GM21367 (cell line): ENCODE measurements around the gene NOS1.

ENCODE experiments used
- ATAC-seq: cut with Tn5 transposase; IDR thresholded peaks from one replicate; pipeline ENCODE4 v1.9.1; 2021; ENCODE audit not compliant: unreplicated experiment

Gene NOS1

DNA sequence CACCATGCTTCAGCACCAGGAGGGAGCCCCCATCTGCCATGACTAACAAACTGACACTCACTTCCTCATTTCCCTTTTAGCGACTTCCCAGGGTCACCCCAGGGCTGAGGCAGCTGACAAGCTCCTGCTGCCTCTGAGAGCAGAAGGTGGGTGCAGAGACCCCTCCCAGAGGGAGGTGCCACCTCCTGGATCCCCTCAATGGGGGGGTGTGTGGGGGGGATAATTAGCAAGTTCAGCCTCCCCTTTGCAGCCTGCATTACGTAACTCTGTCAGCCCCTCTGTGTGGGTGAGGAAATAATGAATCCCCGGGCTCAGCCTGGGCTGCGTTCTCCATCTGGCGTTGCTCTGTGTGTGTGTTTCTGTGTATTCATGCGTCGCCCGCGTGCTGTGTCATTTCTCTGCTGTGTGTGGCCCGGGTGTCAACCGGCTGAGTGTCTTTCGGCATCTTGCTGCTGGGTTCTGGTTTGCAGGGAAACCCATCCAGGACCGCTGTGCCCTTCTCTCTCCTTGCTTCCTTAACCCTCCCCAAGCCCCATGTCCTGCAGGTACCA lies 28.0 kb downstream of the NOS1 start:
- ATAC-seq, result no peak

DNA sequence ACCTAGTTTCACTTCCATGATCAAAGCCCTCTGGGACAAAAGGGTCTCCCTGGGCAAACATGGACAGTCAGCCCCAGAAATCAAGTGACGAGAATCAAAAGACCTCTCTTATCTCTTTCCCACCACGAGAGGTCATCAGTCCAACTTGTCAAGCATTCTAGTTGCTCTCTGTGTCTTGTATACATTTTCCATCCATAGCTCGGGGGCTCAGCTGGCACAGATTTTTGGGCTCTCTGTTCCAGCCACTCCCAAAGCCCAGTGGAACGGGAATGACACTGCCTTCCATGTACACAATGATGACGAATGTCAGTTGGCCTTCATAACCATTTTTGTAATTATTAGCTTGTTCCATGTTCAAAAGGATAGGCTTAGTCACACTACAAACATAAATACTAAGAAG lies 29.7 kb downstream of the NOS1 start:
- no peak for ATAC-seq

DNA sequence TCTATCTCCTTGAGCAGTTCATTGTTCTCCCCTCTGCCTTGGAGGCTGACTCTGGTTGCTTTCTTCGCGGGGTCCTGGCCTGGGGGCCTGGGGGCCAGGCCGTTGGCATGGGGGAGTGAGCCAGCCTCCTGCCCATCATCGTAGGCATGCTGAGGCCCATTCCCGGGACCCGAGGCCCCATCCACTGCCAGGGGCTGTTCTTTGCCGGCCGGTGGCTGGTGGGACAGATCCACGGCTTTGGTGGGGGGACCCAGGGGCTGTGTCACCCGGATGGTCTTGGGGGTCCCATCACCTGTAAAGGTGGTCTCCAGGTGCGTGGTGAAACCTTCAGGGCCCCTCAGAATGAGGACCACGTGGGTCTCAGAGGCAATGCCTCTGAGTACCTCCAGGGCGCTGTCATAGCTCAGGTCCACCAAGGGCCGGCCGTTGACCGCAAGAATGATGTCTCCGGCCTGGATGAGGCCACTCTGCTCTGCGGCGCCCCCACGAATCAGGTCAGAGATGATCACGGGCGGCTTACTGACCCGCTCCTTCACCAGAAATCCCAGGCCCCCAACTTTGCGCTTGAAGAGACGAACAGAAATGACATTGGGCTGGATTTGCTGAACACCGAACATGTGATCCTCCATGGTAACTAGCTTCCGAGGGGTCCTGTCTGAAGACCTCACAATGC lies 30.8 kb downstream of the NOS1 start:
- ATAC-seq, result no peak

DNA sequence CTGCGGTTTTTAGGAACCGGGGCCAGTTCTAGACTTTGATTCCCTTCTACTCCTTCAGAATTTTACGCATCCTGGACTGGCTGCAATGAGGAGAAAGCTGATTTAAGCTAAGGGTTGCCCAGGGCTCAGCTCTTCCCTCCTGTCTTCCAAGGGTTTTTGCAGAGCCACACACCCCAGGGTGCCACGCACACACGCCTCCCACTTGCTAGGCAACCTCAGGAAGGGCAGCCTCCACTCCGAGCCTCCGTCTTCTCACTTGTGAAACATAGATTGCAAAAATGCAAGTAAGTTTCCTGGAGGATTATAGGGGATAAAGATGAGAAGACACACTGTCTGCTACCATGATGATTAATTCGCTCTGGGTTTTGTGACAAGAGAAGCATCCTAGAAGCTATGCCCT lies 31.7 kb downstream of the NOS1 start:
- ATAC-seq, result no peak

DNA sequence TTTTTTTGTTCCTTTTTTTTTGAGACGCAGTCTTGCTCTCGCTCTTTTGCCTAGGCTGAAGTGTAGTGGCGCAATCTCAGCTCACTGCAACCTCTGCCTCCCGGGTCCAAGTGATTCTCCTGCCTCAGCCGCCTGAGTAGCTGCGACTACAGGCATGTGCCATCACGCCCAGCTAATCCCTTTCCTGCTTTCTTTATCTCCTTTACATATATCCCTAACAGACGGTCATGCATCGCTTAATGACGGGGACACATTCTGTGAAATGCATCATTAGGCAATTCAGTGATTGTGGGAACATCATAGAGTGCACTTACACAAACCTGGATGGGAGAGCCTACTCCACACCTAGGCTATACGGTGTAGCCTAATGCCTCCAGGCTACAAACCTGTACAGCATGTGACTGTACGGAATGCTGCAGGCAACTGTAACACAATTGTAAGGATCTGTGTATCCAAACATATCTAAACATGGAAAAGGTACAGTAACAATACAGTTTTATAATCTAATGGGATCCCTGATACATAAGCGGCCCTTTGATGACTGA lies 32.8 kb downstream of the NOS1 start:
- ATAC-seq, result no peak

DNA sequence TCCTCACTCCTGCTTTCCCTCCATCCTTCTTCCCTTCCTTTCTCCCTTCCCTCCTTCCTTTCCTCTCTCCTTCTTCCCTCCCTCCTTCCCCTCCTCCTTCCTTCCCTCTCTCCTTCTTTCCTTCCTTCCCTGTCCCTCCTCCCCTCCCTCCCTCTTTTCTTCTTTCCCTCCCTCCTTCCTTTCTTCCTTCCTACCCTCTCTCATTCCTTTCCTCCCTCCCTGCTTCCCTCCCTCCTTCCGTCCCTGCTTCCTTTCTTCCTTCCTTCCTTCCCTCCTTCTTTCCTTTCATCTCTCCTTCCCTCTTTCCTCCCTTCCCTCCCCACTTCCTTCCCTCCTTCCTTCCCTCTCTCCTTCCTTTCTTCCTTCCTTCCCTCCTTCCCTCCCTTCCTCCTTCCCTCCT lies 39.0 kb downstream of the NOS1 start:
- no peak for ATAC-seq

DNA sequence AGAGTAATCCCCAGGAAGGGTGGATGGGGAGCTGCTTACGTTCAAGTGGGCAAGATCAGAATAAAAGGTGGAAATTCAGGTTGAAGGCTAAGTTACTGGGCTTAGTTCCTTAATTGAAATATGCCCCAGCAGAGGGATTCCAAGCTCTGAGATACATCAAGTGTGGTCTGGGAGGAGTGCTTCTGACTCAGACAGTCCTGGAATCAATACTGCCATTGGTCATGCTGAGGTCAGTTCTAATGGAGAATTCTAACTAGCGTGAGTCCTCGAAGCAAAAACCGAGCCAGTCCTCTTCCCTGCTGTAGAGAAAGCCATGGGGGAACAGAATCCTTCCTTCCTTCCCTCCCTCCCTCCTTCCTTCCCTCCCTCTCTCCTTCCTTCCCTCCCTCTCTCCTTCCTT lies 39.9 kb downstream of the NOS1 start:
- no peak for ATAC-seq

DNA sequence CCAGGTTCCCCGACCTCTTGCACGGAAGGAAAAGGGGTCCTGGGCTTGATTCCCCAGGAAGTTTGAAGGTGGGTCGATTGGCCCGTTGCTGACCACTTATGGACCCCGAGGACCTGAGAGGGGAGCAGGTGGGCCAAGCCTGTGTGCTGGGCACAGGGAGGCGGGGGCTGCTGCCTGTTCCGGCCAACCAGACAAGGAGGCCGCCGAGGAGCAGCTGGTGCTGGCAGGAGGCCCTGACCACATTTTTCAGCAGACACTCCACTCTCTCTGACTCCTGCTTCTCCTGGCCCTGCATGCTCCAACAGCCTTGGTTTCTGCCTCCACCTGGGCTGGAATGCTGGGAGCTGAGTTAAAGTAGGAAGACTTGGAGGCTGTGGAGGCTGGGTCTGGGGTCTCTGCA lies 42.8 kb downstream of the NOS1 start:
- ATAC-seq, result no peak

DNA sequence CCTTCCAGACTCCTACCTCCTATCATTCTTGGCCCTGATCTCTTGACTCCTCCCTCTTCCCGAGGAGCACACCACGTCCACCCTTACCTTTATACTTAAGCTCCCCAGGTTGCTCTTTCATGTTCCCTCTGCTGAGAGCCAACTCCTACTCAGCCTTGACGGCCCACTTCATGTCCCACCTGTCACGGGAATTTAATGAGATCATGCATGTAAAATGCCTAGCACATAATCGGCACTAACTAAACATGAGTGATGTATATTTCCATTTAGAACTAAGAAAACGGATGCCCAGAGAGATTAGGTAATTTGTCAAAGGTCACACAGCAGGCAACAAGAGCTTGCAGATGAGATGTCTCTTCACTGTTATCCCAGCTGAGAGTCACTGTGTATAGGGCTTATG lies 45.1 kb downstream of the NOS1 start:
- no peak for ATAC-seq

DNA sequence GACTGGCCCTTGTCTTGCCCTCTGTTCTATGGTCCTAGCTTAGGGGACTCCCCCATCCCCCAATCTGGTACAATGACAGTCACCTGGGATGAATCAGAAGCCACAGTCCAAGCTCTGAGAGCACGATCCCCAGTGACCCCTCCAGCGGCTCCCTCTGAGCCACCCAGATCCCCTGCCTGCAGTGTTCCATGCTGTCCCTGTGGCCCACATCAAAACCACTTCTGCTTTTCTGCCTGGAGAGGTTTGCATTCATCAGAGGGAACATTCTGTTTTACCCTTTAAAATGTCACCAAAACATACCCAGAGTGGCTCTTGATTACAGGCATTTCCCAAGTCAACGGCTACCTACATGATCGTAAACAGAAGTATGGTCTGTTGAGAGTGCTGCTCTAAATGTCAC lies 47.5 kb downstream of the NOS1 start:
- no peak for ATAC-seq

DNA sequence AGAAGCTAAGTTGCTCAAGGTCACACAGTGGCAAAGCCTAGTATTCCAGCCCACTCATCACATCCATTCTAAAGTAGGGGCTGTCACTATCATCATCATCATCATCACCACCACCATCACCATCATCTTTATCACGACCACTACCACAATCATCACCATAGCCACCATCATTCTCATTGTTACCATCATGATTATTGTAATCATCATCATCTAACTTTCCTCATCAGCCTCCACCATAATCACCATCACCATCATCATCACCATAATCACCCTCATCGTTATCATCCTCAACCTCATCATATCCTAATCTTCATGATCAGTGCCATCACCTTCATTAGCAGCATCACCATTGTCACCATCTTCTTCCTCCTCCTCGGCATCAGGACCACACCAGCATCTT lies 48.7 kb downstream of the NOS1 start:
- ATAC-seq, result no peak

DNA sequence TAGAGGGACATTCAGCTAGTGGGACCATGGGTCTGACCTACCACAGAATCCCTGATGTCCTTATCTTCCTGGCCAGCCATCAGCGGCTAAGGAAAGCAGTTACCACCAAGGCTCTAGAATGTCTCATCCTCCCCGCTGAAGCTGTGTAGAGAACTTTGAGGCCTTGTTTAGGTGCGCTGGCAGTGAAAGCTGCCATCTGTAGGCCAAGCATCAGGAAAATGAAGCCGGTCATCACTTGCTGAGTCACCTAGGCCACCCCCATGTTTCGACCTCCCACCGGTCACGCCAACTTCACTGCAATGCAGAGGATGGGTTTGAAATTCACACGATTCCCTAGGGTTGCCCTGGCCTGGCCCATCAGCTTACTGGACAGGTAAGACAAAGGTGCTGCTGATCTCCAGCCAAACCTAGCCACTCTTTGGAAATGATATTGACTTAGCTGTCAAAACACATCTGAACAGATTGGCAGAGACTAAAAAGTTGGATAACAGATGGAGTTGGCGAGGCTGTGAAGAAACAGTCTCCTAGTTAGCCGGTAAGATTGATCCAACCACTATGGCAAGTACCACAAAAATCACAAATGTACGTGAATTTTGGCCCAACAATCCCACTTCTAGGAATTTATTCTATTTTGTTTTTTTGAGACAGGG lies 52.0 kb downstream of the NOS1 start:
- ATAC-seq, result no peak

DNA sequence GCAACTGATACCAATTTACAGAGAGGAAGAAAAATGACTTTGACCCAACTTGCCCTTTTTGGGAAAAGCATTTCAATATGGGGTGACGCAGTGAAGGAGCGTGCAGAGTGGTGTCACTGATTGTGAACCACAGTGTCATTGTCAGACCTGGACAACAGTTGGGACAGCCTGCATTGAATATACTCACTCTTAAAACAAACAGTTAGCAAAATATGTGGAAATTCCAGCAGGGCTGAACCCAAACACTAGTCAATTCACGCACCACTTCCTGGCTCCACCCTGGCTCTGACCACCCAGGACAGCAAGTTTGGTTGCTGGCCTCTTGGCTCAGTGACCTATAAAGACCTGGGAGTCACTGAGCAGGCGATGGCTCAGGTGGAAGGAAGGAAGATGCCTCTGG lies 61.3 kb downstream of the NOS1 start:
- ATAC-seq, result no peak

DNA sequence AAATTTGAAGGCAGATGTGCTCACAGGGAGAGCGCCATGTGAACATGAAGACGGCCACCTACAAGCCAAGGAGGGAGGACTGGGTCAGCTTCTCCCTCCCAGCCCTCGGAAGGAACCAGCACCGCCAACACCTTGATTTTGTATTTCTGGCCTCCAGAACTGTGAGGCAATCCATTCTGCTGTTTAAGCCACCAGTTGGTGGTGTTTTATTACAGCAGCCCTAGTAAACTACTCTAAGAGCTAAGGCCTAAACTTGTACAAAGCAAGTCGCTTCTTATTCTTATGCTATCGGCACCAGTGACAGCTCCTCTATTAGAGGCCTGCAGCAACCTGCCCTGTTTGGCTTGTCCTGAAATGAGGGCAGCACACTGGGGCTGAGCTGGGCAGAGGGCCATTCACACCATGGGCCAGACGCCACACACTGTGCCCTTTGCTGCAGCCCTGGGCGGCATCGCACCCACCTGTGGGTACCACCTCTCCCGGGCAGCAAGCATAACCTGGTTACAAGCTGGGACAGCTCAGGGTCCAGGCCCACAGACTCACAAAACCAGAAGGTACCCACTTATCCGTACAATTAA lies 62.7 kb downstream of the NOS1 start:
- ATAC-seq, result no peak

DNA sequence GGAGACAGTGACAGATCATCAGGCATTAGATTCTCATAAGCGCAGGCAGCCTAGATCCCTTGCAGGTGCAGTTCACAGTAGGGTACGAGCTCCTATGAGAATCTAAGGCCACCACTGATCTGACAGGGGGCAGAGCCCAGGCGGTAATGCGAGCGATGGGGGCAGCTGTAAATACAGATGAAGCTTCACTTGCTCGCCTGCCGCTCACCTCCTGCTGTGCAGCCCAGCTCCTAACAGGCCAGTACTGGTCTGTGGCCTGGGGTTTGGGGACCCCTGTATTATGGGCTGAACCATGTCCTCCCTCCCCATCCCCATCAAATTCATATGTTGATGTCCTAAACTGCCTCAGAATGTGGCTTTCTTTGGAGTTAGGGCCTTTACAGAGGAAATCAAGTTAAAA lies 63.2 kb downstream of the NOS1 start:
- no peak for ATAC-seq

DNA sequence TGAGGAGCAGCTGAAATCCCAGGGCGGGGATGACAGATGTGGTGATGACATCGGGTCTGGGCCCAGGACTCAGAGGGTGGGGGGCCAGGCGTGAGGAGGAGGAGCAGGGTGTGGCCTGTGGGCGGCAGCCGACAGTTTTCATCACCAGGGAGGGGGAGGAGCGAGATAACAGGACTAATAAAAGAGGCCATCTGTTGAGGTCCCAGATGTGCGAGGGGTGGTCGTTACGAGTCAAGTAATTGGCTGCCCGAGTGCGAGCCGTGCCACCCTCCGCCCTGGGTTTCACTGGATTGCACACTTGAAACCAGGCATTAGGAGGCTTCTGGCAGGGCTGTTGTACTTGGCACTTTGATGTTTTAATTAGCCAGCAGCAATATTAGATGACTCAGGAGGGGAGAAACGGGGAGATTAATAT lies 67.2 kb downstream of the NOS1 start:
- ATAC-seq, result no peak

DNA sequence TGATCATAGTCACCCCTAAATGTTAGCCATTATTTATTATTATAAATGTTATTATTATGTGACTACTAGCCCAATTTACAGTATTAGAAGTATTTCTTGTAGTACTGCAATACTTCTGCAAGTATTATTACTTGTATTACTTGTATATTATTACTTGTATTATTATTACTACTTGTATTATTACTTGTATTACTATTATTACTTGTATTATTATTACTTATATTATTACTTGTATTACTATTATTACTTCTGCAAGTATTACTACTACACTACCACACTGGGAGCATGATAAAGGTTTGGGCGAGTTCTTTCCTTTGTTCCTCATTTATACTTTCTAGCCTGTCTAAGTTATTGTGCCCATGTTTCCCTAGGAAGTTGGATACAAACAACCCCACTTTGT lies 67.9 kb downstream of the NOS1 start:
- ATAC-seq, result no peak

DNA sequence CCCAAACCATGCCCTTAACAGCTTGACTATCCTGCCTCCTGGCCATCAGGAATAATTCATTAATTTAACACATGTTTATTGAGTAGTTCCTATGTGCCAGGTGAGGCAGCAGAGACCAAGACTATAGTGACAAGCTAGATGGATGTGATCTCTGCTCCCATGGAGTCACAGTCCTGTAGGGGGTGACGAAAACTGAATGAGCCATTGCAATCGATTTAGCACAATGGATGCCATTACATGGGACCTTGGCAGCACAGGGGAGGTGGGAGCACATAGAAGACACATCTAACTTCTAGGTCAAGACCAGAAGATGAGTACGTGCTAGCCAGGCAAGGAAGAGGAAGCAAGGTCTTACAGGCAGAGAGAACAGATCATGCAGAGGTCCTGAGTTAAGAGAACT lies 68.7 kb downstream of the NOS1 start:
- no peak for ATAC-seq

DNA sequence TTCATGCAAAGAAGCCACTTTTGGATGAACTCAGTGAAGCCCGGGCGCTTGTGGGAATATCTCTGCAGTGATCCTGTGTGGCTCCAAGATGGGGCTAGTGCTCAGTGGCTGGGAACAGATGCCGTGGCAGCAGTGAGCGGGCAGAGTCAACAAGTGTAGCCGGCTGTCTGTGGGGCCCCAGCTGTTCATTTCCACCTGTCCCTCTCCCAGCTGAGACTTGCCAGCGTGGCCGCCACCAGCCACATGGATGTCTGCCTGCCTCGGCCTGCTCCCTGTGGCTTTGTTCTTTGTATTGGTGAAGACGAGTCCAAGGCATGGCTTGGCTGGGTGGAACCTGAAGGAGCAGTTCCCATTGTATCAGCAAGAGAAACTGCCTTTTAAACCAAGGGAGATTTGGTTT lies 77.3 kb downstream of the NOS1 start:
- ATAC-seq, result no peak

DNA sequence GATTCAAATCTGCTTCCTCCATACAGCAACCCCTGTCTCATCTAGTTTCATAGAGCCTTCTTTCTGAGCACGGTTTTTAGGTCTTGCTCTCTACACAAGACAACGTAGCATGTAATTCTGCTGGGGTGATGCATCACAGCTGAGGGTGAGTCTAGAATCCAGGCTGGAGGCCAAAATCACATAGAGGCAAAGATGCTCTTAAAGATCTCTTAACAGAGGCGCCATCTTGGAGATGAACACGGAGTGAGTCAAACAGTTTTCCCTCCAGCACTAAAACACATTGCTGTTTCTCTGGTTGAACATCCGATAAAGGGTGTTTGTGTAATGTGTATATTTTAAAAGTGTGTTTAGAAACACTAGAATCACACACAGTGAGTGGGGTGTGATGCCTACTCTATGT lies 78.9 kb downstream of the NOS1 start:
- no peak for ATAC-seq

DNA sequence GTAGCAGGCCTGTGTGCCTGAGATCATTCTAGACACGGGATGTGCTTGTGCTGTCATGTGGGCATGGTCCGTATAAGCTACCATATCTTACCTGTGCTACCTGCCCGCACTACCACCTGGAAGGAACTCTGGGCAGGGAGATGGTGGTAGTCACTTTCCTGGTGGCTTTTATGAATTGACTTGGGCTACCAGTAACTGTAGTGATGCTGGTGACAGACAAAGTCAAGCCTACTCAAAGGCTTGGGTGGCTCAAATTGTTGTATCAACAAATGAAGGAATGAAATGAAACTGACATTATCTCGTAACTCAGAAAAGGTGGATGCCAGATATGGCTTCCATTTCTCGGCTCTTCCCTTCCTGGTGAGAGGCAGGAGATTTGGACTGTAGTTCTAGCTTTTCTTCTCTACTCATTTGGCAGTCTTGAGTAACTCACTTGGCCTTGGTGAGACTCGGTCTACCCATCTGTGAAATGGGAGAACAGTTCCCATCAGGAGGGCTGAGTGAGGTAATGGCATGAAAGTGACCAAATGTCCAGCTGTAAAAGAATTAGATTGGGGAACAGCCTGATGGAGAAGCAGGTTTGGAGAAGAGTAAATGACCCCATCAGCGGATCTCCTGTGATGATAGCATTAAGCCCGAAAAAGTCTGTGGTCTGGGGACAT lies 81.3 kb downstream of the NOS1 start:
- no peak for ATAC-seq

DNA sequence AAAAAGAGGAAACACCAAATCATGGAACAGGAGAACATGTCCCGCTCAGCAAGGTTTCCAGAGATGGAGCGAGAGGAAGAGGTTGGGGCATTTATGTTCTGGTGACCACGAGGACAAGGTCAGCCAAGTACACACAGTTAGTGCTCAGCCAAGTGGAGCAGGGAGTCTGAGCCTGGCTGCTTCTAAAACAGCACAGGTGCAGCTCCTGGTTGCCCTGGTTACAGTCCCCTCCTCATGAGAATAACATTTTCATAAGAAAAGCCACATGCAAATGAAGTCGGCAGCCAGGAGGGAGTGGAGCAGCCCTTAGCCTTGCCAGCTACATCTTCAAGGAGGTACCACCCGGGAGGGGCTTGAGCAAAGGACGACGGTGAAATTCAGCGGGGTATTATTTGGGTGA lies 81.8 kb downstream of the NOS1 start:
- ATAC-seq, result no peak
